DND-41 (cell line): Measurements from ENCODE around the gene LIMS2.

ENCODE experiments used
- ATAC-seq: fragments of 200-7000 bp; cut with Tn5 transposase; 3 replicates; pipeline ENCODE4 v1.9.1; 2021; ENCODE audit warnings: low read depth; ENCODE audit not compliant: insufficient read depth
- DNase-seq: peaks from one replicate; pipeline ENCODE4 v3.0.0-alpha.2; 2020
- H2AFZ ChIP-seq: 2 replicates; pipeline ENCODE4 v1.6.0; 2012; ENCODE audit warnings: low read depth, low read length
- H3K27ac ChIP-seq: 2 replicates; pipeline ENCODE4 v1.5.1; 2012; ENCODE audit warnings: low read length, inconsistent platforms
- H3K27me3 ChIP-seq: fragments of 200-600 bp; sonication (generic); 2 replicates; pipeline ENCODE4 v1.6.0; 2012; ENCODE audit warnings: low read length, mild to moderate bottlenecking, inconsistent platforms; ENCODE audit not compliant: insufficient read depth, poor library complexity
- H3K36me3 ChIP-seq: 2 replicates; pipeline ENCODE4 v1.5.1; 2012; ENCODE audit warnings: low read length, inconsistent platforms; ENCODE audit not compliant: insufficient read depth
- H3K4me1 ChIP-seq: 2 replicates; pipeline ENCODE4 v1.5.1; 2012; ENCODE audit warnings: mild to moderate bottlenecking, low read length; ENCODE audit not compliant: insufficient read depth
- H3K4me2 ChIP-seq: 2 replicates; pipeline ENCODE4 v1.6.0; 2012; ENCODE audit warnings: mild to moderate bottlenecking, moderate library complexity, low read length, inconsistent platforms; ENCODE audit not compliant: insufficient read depth
- H3K4me3 ChIP-seq, 2 experiments: fragments of 200-600 bp in 1 of 2; shearing (Covaris generic) in 1 of 2; 2 replicates each; pipeline ENCODE4 v1.5.1; 2012 to 2016; ENCODE audit warnings: inconsistent platforms in 2 of 2, low read length in 2 of 2, mild to moderate bottlenecking in 2 of 2, low read depth in 1 of 2, moderate library complexity in 1 of 2
- H3K79me2 ChIP-seq: 2 replicates; pipeline ENCODE4 v1.6.0; 2012; ENCODE audit warnings: low read length, inconsistent platforms; ENCODE audit not compliant: insufficient read depth
- H3K9ac ChIP-seq: 2 replicates; pipeline ENCODE4 v1.6.0; 2012; ENCODE audit warnings: low read depth, mild to moderate bottlenecking, inconsistent platforms, low read length, moderate library complexity
- H3K9me3 ChIP-seq: 2 replicates; pipeline ENCODE4 v1.5.1; 2012; ENCODE audit warnings: low read length, moderate library complexity, mild to moderate bottlenecking, inconsistent platforms; ENCODE audit not compliant: insufficient read depth, severe bottlenecking
- H4K20me1 ChIP-seq: 2 replicates; pipeline ENCODE4 v1.6.0; 2012; ENCODE audit warnings: low read length; ENCODE audit not compliant: insufficient read depth
- CTCF ChIP-seq: IDR thresholded peaks from 2 replicates; pipeline ENCODE4 v1.5.1; 2012; ENCODE audit warnings: borderline replicate concordance, low read length, moderate library complexity, mild to moderate bottlenecking; ENCODE audit not compliant: poor library complexity, severe bottlenecking; ENCODE audit errors: extremely low read depth
- EZH2 ChIP-seq: IDR thresholded peaks from 3 replicates; pipeline ENCODE4 v1.6.1; 2012; ENCODE audit warnings: borderline replicate concordance, low read depth, mild to moderate bottlenecking, moderate library complexity, low read length, inconsistent platforms; ENCODE audit not compliant: severe bottlenecking

The LIMS2 gene

GRCh38 chr2:127614731-127615130, 60.6 kb downstream of the LIMS2 start:
- Histone ChIP-seq H3K4me3 (peak overlapping the region in 1 of 2 experiments; percentile 28; a peak in 1 of 4 replicates), H3K79me2 (peaks cover 40% of the 10 kb centered on the region), H3K4me1 (peaks cover 97% of the 10 kb centered on the region), H3K9ac (peak overlapping the region; percentile 75), H3K36me3 (peaks cover 49% of the 10 kb centered on the region), H4K20me1 (no peaks in the 10 kb centered on the region), H3K9me3 (peaks cover 22% of the 10 kb centered on the region), H2AFZ (peak overlapping the region; percentile 51; the same call in 1 of the 2 replicates), H3K4me2 (peak overlapping the region; percentile 48), H3K27ac (peak overlapping the region; percentile 97), H3K27me3 (no peaks in the 10 kb centered on the region)
- ATAC-seq (no peak), DNase-seq (no peak)
- TF ChIP-seq EZH2 (no peak), CTCF (no peak)

GRCh38 chr2:127614246-127614645, 61.1 kb downstream of the LIMS2 start:
- H3K9me3 ChIP-seq = peaks cover 22% of the 10 kb centered on the region
- H3K36me3 ChIP-seq = peaks cover 54% of the 10 kb centered on the region
- H3K27me3 ChIP-seq = no peaks in the 10 kb centered on the region
- ATAC-seq (no peak), DNase-seq (peak; percentile 27)
- peak overlapping the region in 1 of 2 experiments; percentile 28; a peak in 1 of 4 replicates for H3K4me3 ChIP-seq
- TF ChIP-seq EZH2 (no peak), CTCF (no peak)
- H3K79me2 ChIP-seq = peaks cover 43% of the 10 kb centered on the region
- peak overlapping the region; percentile 97 for H3K27ac ChIP-seq
- H4K20me1 ChIP-seq = no peaks in the 10 kb centered on the region
- H3K9ac ChIP-seq = peak overlapping the region; percentile 75
- H2AFZ ChIP-seq = no peak overlapping the region; the same call in 1 of the 2 replicates
- peaks cover 97% of the 10 kb centered on the region for H3K4me1 ChIP-seq
- H3K4me2 ChIP-seq = peak overlapping the region; percentile 48

- Histone ChIP-seq H3K27me3 (no peaks in the 10 kb centered on the region), H3K4me1 (peaks cover 100% of the 10 kb centered on the region), H2AFZ (no peak overlapping the region), H3K9ac (peak overlapping the region; percentile 9; the same call in 1 of the 2 replicates), H3K79me2 (peaks cover 40% of the 10 kb centered on the region), H3K4me3 (peak overlapping the region in 1 of 2 experiments; percentile 5; a peak in 1 of 4 replicates), H3K36me3 (peaks cover 61% of the 10 kb centered on the region), H3K4me2 (no peak overlapping the region), H3K9me3 (peaks cover 22% of the 10 kb centered on the region), H3K27ac (peak overlapping the region; percentile 97), H4K20me1 (no peaks in the 10 kb centered on the region)
- TF ChIP-seq CTCF (no peak), EZH2 (no peak)
- DNase-seq (peak; percentile 4), ATAC-seq (no peak)
Observed at GRCh38 chr2:127612111-127612822, 63.1 kb downstream of the LIMS2 start.
